ENCODE data around the gene ATG2B.

GRCh38 chr14:96284430-96284829, 78.7 kb downstream of the ATG2B start:
- TF ChIP-seq, protein P1, sequence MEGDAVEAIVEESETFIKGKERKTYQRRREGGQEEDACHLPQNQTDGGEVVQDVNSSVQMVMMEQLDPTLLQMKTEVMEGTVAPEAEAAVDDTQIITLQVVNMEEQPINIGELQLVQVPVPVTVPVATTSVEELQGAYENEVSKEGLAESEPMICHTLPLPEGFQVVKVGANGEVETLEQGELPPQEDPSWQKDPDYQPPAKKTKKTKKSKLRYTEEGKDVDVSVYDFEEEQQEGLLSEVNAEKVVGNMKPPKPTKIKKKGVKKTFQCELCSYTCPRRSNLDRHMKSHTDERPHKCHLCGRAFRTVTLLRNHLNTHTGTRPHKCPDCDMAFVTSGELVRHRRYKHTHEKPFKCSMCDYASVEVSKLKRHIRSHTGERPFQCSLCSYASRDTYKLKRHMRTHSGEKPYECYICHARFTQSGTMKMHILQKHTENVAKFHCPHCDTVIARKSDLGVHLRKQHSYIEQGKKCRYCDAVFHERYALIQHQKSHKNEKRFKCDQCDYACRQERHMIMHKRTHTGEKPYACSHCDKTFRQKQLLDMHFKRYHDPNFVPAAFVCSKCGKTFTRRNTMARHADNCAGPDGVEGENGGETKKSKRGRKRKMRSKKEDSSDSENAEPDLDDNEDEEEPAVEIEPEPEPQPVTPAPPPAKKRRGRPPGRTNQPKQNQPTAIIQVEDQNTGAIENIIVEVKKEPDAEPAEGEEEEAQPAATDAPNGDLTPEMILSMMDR (IDR thresholded peaks at IDR 0.05 in 8 of 11, conservative IDR thresholded peaks at IDR 0.05 in 3 of 11) = no peak
- TF ChIP-seq POLR2AphosphoS5 (IDR thresholded peaks at IDR 0.05) (no peak), POLR2A (IDR thresholded peaks at IDR 0.05) (no peak)

Data from spleen (tissue), 7 donors.